Measurements from ENCODE around the gene PGLYRP1.

GRCh38 chr19:45973553-45974338, 49.1 kb downstream of the PGLYRP1 start, which contains the start of gene NOVA2:
- TF ChIP-seq EZH2phosphoT487 (IDR thresholded peaks at IDR 0.05; ENCODE audit: borderline replicate concordance, low read depth) (no peak), TAF1 (IDR thresholded peaks at IDR 0.05; ENCODE audit: borderline replicate concordance, low read depth, low read length) (no peak), JUND (IDR thresholded peaks at IDR 0.05) (no peak)
- TF ChIP-seq, protein P1, sequence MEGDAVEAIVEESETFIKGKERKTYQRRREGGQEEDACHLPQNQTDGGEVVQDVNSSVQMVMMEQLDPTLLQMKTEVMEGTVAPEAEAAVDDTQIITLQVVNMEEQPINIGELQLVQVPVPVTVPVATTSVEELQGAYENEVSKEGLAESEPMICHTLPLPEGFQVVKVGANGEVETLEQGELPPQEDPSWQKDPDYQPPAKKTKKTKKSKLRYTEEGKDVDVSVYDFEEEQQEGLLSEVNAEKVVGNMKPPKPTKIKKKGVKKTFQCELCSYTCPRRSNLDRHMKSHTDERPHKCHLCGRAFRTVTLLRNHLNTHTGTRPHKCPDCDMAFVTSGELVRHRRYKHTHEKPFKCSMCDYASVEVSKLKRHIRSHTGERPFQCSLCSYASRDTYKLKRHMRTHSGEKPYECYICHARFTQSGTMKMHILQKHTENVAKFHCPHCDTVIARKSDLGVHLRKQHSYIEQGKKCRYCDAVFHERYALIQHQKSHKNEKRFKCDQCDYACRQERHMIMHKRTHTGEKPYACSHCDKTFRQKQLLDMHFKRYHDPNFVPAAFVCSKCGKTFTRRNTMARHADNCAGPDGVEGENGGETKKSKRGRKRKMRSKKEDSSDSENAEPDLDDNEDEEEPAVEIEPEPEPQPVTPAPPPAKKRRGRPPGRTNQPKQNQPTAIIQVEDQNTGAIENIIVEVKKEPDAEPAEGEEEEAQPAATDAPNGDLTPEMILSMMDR (IDR thresholded peaks at IDR 0.05), result no peak
- TF ChIP-seq, protein P2, sequence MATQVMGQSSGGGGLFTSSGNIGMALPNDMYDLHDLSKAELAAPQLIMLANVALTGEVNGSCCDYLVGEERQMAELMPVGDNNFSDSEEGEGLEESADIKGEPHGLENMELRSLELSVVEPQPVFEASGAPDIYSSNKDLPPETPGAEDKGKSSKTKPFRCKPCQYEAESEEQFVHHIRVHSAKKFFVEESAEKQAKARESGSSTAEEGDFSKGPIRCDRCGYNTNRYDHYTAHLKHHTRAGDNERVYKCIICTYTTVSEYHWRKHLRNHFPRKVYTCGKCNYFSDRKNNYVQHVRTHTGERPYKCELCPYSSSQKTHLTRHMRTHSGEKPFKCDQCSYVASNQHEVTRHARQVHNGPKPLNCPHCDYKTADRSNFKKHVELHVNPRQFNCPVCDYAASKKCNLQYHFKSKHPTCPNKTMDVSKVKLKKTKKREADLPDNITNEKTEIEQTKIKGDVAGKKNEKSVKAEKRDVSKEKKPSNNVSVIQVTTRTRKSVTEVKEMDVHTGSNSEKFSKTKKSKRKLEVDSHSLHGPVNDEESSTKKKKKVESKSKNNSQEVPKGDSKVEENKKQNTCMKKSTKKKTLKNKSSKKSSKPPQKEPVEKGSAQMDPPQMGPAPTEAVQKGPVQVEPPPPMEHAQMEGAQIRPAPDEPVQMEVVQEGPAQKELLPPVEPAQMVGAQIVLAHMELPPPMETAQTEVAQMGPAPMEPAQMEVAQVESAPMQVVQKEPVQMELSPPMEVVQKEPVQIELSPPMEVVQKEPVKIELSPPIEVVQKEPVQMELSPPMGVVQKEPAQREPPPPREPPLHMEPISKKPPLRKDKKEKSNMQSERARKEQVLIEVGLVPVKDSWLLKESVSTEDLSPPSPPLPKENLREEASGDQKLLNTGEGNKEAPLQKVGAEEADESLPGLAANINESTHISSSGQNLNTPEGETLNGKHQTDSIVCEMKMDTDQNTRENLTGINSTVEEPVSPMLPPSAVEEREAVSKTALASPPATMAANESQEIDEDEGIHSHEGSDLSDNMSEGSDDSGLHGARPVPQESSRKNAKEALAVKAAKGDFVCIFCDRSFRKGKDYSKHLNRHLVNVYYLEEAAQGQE (IDR thresholded peaks at IDR 0.05; ENCODE audit: low read depth, low read length), result no peak
